LNCAP (cell line): ENCODE data around the gene MICA.

Experiments
- TF ChIP-seq, protein P1 (sequence below): fragments of 450-650 bp; IDR thresholded peaks from 2 replicates; pipeline ENCODE4 v1.5.1; 2017; ENCODE audit warnings: mild to moderate bottlenecking

MICA gene

DNA sequence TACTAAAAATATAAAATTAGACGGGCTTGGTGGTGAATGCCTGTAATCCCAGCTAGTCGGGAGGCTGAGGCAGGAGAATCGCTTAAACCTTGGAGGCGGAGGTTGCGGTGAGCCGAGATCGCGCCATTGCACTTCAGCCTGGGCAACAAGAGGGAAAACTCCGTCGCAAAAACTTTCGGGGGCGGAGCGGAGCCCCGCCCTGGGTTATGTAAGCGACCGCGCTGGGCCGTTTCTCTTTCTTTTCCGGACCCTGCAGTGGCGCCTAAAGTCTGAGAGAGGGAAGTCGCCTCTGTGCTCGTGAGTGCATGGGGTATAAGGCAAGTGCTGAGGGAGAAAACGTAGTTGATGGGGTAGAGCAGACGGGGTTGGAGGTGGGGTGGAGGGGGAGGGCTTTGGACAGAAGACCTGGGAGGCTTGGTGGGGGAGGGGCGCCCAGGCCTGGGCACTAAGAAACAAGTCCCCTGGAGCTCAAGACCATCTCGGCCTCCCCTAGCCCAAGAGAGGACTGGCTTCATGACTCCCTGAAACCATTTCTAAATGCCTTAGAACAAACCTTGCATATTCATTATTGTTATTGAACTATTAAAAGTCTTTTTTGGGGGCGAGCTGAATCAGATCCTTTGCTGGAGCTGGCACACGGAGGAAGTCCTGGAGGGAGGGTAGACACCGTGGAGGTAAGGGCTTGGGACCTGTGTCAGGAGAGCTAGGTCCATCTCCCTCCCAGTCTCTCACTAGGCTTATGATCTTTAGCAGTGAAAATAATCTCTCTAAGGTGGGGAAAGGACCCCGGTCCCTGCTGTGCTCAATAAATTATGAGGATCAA lies 2.7 kb upstream of the MICA start:
- TF ChIP-seq, protein P1, sequence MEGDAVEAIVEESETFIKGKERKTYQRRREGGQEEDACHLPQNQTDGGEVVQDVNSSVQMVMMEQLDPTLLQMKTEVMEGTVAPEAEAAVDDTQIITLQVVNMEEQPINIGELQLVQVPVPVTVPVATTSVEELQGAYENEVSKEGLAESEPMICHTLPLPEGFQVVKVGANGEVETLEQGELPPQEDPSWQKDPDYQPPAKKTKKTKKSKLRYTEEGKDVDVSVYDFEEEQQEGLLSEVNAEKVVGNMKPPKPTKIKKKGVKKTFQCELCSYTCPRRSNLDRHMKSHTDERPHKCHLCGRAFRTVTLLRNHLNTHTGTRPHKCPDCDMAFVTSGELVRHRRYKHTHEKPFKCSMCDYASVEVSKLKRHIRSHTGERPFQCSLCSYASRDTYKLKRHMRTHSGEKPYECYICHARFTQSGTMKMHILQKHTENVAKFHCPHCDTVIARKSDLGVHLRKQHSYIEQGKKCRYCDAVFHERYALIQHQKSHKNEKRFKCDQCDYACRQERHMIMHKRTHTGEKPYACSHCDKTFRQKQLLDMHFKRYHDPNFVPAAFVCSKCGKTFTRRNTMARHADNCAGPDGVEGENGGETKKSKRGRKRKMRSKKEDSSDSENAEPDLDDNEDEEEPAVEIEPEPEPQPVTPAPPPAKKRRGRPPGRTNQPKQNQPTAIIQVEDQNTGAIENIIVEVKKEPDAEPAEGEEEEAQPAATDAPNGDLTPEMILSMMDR, result no peak

DNA sequence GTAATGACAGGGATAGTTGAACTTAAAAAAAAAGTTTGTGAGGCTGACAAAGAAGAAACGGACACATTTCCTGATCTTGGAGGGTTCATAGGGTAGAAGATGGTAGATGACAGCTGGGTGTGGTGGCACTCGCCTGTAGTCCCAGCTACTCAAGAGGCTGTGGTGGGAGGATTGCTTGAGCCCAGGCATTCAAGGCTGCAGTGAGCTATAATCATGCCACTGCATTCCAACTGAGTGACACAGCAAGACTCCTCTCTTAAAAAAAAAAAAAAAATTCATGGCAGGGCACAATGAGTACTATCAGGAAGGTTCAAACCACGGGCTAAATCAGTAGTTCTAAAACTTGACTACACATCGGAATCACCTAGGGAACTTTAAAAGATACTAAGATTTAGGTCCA lies 2.0 kb upstream of the MICA start:
- TF ChIP-seq, protein P1, result no peak

DNA sequence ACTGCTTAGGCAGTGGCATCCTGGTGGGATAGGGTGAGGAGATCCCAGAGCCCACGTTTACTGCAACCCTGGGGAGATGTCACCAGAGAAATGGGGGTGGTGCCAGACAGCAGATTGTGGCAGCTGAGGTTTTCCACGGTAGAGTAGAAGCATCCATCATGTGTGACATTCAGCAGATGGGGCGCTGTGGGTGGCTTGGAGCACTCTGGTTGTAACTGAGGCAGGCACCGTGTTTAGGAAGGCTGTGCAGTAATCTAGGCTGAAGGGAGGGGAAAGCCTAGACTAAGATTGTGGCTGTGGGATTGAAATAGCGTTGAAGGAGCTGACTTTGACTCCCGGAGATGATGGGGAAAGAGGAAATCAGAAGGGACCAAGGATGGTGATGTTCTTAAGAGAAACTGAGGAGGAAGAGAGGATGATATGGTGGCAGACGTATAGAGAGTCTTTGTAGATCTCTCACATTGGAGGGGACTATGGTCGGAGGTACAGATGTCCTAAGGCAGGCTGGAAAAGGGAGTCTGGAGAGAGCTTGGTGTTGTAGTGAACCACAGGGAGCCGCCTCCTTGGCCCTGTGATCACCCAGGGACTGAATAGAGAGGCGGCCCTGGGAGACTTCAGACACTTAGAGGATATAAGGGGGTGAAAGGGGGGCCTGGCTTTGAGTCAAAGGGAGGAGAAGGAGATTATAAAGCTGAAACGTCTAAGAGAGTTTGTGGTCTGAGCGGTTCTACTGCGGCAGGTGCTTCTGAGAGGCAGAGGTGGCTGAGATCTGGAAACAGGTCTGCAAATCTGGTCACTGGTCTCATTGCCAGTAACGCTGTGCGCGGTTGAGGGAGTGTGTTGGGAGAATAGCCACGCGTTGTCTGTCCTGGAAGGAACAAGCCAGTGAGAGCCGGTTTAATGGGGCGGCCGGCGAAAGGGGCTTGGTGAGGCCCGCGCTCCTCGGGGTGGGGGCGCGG lies 792 bp upstream of the MICA start:
- TF ChIP-seq, protein P1, result no peak

DNA sequence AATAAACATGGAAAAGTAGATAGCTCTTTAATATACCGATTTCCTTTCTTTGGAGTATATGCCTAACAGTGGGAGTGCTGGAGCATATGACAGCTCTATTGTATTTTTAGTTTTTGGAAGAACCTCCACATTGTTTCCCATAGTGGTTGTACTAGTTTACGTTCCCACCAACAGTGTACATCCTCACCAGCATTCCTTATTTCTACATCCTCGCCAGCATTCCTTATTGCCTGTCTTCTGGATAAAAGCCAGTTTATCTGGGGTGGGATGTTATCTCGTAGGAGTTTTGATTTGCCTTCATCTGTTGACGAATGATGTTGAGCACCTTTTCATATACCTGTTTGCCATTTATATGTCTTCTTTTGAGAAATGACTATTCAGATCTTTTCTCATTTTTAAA lies 2.6 kb downstream of the MICA start:
- TF ChIP-seq, protein P1, result no peak

DNA sequence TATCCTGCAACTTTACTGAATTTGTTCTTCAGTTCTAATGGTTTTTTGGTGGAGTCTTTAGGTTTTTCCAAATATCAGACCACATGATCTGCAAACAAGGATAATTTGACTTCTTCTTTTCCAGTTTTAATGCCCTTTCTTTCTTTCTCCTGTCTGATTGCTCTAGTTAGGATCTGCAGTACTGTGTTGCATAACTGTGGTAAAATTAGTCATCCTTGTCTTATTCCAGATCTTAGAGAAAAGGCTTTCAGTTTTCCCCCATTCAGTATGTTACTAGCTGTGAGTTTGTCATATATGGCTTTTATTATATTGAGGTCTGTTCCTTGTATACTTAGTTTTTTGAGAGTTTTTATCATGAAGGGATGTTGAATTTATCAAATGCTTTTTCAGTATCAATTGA lies 4.3 kb downstream of the MICA start:
- TF ChIP-seq, protein P1, result no peak

DNA sequence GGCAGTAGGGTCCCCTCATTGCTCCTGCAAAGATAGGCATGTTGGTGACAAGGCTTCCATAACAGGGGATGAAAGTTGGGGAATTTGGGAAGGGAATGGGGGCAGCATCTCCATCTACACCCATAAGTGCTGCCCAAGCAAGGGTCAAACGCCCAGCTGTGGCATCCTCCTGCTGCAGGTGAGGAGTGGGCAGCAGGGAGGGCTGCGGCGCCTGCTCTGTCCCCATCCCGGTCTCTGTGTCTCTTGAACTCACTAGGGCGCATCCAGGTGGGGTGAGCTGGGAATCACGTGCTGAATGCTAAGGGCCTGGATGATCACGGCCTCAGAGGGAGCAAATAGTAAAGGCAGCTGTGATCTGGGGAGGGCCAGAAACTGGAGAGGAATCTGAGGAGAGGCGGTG lies 9.1 kb downstream of the MICA start:
- TF ChIP-seq, protein P1, result no peak

DNA sequence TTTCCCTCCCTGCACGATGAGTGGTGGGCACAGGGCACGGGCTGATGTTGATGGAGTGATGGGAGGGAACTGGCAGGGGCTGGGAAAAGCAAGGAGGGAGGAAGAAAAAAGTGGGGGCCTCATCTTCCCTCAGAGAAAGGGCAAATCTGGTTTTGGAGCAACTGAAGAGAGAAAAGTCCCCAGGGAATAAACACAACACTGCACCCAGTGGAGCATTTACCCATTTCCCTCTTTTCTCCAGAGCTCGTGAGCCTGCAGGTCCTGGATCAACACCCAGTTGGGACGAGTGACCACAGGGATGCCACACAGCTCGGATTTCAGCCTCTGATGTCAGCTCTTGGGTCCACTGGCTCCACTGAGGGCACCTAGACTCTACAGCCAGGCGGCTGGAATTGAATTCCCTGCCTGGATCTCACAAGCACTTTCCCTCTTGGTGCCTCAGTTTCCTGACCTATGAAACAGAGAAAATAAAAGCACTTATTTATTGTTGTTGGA lies 11.4 kb downstream of the MICA start:
- TF ChIP-seq, protein P1, result no peak
